PC-3 (cell line): ENCODE measurements around the gene TMEM239.

Experiments
- CTCF ChIP-seq: fragments of 300-600 bp; sonication (generic); conservative IDR thresholded peaks from 2 replicates; pipeline ENCODE4 v1.5.1; 2017; ENCODE audit warnings: antibody characterized with exemption, low read depth, mild to moderate bottlenecking, low read length
- EZH2 ChIP-seq: fragments of 300-600 bp; sonication (generic); IDR thresholded peaks from one replicate; pipeline ENCODE4 v1.6.1; 2017; ENCODE audit warnings: antibody characterized with exemption, mild to moderate bottlenecking, low read length; ENCODE audit not compliant: unreplicated experiment
- EZH2phosphoT487 ChIP-seq: fragments of 300-600 bp; sonication (generic); IDR thresholded peaks from 2 replicates; pipeline ENCODE4 v1.6.1; 2018; ENCODE audit warnings: mild to moderate bottlenecking, antibody characterized with exemption, low read length, borderline replicate concordance

GRCh38 chr20:2816583-2817340, 598 bp downstream of the TMEM239 start:
- TF ChIP-seq CTCF (no peak), EZH2phosphoT487 (no peak), EZH2 (no peak)
